ENCODE measurements around the gene DNAH17.

The DNAH17 gene

DNA sequence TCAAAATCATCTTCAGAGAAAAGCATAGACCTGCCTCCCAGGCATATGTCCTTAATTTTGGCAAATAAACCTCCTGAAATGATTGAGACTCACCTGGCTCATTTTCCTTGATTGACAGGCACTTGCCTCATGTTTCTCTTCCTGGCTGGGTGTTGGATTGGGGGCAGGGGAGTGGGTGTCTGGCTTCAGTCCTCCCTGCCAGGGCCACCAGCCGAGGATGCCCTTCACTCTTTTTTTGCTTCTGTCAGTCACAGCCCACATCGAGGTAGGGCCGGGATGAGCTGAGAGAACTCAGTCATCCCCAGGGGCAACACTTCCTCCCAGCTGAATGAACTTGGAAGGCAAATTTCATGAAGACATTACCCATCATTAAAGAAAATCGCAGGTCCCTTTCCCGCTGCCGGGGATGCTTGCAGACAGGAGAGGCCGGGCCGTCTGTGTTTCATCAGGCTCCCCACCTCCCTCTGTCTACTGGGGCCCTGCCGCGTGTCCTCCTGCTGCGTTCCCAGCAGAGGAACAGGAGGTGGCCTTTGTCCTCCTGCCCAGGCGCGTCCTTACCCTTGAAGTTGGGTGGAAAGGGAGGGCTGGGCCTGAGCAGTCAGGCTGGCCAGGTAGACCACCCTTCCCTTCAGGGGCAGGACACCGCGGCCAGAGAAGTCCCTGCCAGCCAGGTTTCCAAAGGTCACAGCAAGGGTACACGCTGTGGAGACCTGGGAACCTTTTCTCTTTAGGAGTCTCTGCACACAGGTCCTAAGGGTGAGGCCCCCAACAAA, 11.2 kb upstream of the DNAH17 start:
- TF ChIP-seq POLR2A (IDR thresholded peaks at IDR 0.05; ENCODE audit: low read depth, low read length), result no peak
- TF ChIP-seq POLR2AphosphoS5 (IDR thresholded peaks at IDR 0.05; ENCODE audit: low read depth, low read length), result no peak
- TF ChIP-seq TAF1 (IDR thresholded peaks at IDR 0.05; ENCODE audit: borderline replicate concordance, low read depth, low read length), result no peak
- no peak for DNase-seq (ENCODE audit: insufficient read length)
- no peak for FAIRE-seq

DNA sequence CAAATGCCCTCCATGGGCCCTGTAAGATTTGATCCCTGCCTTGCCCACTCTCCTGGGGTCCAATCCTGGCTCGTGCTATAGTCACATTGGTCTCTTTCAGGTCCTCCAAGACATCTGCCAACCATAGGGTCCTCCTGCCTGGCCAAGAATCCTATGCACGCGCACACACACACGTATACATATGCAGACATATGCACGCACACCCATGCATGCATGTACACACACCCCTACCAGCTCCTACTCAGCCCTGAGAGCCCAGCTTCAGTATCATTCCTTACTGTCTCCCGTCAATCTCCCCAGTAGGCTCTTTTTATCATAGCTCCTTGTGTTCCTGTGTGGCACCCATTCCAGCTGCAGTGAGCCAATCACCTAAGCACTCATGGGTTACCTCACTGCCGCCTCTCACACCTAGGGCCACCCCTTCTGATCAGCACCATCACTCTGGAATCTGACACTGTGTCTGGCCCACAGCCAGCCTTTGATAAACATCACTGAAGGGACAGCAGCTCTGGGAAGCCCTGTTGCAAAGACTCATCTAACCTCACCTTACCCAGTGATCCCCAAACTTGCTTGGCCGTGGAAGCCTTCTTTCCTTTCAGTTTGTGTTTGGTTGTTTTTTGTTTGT, 7.9 kb upstream of the DNAH17 start:
- TF ChIP-seq TAF1 (IDR thresholded peaks at IDR 0.05; ENCODE audit: borderline replicate concordance, low read depth, low read length) (no peak), POLR2AphosphoS5 (IDR thresholded peaks at IDR 0.05; ENCODE audit: low read depth, low read length) (no peak), POLR2A (IDR thresholded peaks at IDR 0.05; ENCODE audit: low read depth, low read length) (no peak)
- DNase-seq (ENCODE audit: insufficient read length) (no peak), FAIRE-seq (no peak)

DNA sequence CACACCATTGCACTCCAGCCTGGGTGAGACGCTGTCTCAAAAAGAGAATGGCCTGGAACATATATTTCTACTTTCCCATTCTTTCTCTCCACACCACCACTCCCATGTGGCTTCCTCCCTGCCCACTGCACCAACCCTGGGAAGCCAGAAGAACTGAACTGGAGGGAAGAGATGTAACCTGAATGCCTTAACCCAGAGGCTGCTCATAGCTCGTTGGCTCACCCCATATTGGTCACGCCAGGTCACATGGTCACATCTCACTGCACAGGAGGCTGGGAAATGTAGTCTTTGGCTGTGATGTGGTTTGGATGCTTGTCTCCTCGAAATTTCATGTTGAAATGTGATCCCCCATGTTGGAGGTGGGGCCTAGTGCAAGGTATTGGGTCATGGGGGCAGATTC, 5.9 kb upstream of the DNAH17 start:
- no peak for TF ChIP-seq POLR2AphosphoS5 (IDR thresholded peaks at IDR 0.05; ENCODE audit: low read depth, low read length)
- TF ChIP-seq POLR2A (IDR thresholded peaks at IDR 0.05; ENCODE audit: low read depth, low read length), result no peak
- TF ChIP-seq TAF1 (IDR thresholded peaks at IDR 0.05; ENCODE audit: borderline replicate concordance, low read depth, low read length), result no peak
- no peak for DNase-seq (ENCODE audit: insufficient read length)
- no peak for FAIRE-seq

DNA sequence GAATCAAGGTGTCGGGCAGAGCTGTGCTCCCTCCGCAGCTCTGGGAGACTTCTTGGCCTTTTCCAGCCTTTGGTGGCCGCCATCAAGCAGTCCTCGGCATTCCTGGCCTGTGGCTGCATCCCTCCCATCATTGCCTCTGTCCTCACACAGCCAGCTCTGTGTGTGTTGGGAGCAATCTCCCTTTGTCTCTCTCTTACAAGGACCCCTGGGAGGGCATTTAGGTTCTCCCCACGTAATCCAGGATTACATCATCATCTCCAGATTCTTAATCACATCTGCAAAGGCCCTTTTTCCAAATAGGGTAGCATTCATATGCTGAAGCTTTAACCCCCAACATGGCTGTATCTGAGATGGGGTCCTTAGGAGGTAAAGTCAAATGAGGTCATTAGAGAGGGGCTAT, 4.1 kb upstream of the DNAH17 start:
- DNase-seq (ENCODE audit: insufficient read length) (no peak), FAIRE-seq (no peak)
- TF ChIP-seq POLR2A (IDR thresholded peaks at IDR 0.05; ENCODE audit: low read depth, low read length) (no peak), POLR2AphosphoS5 (IDR thresholded peaks at IDR 0.05; ENCODE audit: low read depth, low read length) (no peak), TAF1 (IDR thresholded peaks at IDR 0.05; ENCODE audit: borderline replicate concordance, low read depth, low read length) (no peak)

DNA sequence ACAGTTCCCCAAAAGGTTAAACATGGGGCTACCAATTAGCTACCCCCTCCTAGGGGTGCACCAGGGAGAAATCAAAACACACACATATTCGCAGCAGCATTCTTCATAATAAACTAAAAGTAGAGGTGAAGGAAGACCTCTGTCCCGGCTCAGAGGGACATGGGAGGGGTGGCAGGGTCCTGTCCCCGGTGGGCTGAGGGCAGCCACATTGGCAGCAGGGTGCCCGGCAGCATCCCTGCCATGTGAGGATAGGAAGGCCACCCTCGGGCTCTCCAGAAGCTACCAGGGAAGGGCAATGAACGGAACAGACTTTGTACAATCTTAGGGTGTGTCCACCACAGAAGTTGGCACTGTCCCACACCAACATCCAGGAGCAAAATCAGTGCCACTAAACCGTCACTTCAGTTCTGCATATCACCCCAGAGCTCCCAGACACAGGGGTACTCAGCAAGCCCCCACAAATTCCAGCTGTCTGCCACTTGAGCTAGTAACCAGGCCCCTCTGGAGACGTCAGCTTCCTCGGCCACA, 3.1 kb upstream of the DNAH17 start:
- DNase-seq (ENCODE audit: insufficient read length) (no peak), FAIRE-seq (no peak)
- no peak for TF ChIP-seq POLR2A (IDR thresholded peaks at IDR 0.05; ENCODE audit: low read depth, low read length)
- TF ChIP-seq TAF1 (IDR thresholded peaks at IDR 0.05; ENCODE audit: borderline replicate concordance, low read depth, low read length), result no peak
- no peak for TF ChIP-seq POLR2AphosphoS5 (IDR thresholded peaks at IDR 0.05; ENCODE audit: low read depth, low read length)

DNA sequence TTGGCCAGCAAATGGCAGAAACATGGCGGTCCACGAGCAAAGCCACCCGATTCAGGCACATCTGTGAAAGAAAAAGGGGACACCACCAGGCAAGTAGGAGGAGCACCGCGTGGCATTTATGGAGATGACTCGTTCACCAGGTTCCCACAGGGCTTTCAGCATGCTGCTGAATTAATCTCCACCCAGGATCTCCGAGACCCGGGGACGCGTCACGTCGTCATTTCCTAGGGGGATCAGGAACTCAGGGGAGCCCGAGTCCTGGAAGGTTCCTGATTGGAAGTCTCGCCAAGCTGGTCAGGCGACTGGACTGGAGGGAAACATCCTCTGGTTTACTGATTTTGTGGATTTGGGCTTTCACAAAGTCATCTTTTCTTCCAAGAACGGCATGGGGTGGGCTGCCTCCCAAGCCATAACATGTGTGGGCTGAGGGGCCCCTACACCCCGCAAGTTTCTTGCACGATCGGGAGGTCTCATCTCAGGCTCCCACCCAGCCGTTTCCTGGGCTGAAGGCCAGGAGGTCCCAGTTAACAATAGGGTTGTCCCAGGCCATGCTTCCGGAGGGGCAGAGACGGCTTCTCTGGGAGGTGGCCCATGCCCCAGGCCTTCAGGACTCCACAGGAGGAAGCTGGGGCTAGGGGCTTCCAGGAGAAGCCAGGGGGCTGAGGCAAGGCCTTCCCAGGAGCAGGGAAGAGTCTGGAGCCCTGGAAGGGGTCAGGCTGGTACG, 645 bp downstream of the DNAH17 start:
- FAIRE-seq, result no peak
- TF ChIP-seq POLR2A (IDR thresholded peaks at IDR 0.05; ENCODE audit: low read depth, low read length), result no peak
- TF ChIP-seq POLR2AphosphoS5 (IDR thresholded peaks at IDR 0.05; ENCODE audit: low read depth, low read length), result no peak

DNA sequence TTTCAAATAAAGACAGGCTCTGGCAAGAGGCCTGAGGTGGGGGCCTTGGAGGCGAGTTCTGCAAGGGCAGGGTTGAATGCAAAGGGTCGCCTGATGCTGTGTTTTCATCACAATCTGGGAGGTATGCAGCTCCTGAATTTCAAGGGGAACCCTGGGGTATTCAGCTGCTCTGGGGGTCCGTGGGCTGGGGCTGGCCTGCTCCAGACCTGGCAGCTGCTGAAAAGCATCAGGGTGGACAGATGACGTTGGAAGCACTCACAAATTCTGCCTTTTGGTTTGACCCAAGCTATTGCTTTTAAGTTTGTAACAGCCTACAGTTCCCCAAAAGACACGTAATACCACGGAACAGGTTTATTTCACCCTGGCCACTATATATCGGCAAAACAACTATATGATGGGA, 1.3 kb downstream of the DNAH17 start:
- no peak for DNase-seq (ENCODE audit: insufficient read length)
- FAIRE-seq, result no peak
- TF ChIP-seq TAF1 (IDR thresholded peaks at IDR 0.05; ENCODE audit: borderline replicate concordance, low read depth, low read length) (no peak), POLR2A (IDR thresholded peaks at IDR 0.05; ENCODE audit: low read depth, low read length) (no peak), POLR2AphosphoS5 (IDR thresholded peaks at IDR 0.05; ENCODE audit: low read depth, low read length) (no peak)

More for the DNA sequence above, 645 bp downstream of the DNAH17 start:
- no peak for DNase-seq (ENCODE audit: insufficient read length)

DNA sequence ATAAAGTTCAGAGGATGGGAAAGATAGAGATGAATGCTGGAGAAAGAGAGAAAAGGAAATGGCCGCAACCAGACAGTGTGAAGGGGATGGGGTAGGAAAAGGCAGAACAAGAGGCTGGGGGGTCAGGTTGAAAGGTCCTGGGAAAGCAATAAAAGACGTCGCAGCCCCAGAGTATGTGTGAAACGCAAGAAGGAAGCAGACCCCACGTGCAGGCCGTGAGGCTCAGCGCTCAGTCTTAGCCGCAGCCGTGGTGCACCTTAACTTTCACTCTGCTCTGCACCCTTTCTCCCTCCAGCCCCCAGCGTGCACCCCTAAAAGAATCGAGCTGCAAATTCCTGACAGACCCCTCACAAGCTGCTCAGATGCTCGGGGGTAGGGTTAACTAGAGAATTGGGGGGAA, 1.9 kb downstream of the DNAH17 start:
- TF ChIP-seq TAF1 (IDR thresholded peaks at IDR 0.05; ENCODE audit: borderline replicate concordance, low read depth, low read length) (no peak), POLR2A (IDR thresholded peaks at IDR 0.05; ENCODE audit: low read depth, low read length) (no peak), POLR2AphosphoS5 (IDR thresholded peaks at IDR 0.05; ENCODE audit: low read depth, low read length) (no peak)
- FAIRE-seq (no peak), DNase-seq (ENCODE audit: insufficient read length) (no peak)

DNA sequence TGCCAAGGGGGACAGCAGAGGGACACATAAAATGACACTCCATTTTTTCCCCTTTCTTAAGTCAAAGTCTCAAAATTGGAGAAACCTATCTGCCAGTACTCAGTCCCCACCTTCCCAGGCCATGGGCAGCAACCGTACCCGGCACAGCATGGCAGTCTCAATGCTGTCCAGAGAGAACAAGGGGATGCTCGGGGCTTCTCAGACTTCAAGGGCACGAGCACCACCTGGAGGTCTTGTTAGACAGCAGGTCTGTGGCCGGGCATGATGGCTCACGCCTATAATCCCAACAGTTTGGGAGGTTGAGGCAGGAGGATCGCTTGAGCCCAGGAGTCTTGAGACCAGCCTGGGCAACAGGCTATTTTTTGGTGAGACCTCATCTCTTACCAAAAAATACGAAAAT, 3.2 kb downstream of the DNAH17 start:
- TF ChIP-seq POLR2AphosphoS5 (IDR thresholded peaks at IDR 0.05; ENCODE audit: low read depth, low read length) (no peak), POLR2A (IDR thresholded peaks at IDR 0.05; ENCODE audit: low read depth, low read length) (no peak), TAF1 (IDR thresholded peaks at IDR 0.05; ENCODE audit: borderline replicate concordance, low read depth, low read length) (no peak)
- DNase-seq (ENCODE audit: insufficient read length) (no peak), FAIRE-seq (no peak)

DNA sequence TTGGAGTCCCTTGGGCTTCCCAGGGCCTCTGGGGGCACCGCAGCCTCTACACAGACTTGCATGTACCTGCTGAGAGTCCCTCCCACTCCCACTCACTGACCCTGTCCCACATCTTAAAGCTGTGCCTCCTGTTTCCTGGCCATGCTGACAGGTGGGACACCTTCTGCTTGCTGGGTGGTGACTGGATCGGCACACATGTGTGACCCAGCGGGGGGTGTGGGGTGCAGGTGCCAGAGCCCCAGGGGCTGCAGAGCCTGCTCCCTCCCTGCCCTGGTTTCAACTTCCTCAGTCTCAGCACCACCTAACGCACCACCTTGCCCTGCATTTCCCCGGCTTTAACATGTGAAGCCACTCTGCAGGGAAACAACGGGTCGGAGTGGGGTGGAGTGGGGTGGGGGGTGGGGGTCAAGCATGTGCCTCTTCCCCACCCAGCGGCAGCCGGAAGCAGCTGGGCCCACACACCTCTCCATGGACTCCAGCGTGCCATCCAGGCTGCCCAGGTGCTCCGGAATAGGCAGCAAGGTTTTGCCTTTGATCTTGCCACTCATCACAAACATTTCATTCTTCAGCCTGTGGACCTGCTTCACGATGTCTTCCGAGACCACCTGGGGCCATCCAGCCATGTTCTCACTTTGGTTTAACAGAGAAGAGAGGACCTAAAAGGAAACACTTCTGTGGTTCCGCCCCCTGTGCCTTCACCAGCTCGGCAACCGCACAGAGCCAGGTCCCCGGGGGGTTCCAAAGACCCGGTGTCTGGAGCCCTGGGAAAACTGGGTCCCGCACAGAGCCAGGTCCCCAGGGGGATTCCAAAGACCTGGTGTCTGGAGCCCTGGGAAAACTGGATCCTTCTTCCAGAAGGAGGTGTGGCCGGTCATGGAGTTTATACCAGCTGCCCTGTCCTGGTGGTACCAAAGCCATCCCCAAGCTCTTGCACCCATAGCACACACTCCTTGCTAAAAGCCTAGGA, 4.7 kb downstream of the DNAH17 start:
- DNase-seq (ENCODE audit: insufficient read length) (no peak), FAIRE-seq (no peak)
- TF ChIP-seq TAF1 (IDR thresholded peaks at IDR 0.05; ENCODE audit: borderline replicate concordance, low read depth, low read length), result no peak
- TF ChIP-seq POLR2AphosphoS5 (IDR thresholded peaks at IDR 0.05; ENCODE audit: low read depth, low read length), result no peak
- no peak for TF ChIP-seq POLR2A (IDR thresholded peaks at IDR 0.05; ENCODE audit: low read depth, low read length)

All from GM12892 (cell line).